GM21390 (cell line): ENCODE measurements around the gene PHOSPHO2.

Experiments used
- ATAC-seq: cut with Tn5 transposase; IDR thresholded peaks from one replicate; pipeline ENCODE4 v1.9.1; 2021; ENCODE audit not compliant: unreplicated experiment

Gene PHOSPHO2, protein sequence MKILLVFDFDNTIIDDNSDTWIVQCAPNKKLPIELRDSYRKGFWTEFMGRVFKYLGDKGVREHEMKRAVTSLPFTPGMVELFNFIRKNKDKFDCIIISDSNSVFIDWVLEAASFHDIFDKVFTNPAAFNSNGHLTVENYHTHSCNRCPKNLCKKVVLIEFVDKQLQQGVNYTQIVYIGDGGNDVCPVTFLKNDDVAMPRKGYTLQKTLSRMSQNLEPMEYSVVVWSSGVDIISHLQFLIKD

DNA sequence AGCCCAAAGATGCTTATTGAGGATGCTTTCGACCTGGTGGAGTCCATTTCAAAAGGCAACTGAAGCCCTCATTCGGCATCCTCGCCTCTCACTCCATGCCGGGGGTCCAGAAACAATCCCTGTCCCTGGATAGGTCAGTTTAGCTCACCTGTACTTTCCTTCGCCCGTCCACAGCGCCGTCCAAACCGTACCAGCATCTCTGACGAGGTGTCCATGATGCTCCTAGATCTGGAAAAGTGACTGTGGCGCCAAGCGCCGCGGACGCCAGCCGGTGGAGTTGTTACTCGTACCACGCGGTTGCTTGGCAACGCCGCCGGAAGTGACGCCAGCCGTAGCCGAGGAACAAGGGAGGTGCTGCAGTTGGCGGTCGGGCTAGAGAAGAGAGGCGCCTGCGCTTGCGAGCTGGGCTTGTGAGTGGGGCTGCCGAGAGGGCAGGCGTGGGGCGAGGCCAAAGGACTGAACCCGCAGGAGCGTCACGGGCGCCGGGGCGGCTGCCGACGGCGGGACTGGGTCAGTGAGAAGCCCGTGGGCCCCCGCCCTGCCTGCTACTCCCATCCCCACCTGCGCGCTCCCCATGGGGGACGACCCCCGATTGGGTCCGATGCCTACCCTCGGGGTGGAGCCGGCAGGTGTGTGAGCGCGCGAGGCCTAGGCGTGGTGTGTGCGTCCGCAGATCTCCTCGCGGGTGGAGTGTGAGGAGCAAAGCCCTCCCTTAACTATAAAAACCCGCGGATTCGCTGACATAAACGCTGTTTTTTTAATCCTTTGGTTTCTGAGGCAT, at the start of gene PHOSPHO2, which contains the start of gene CFAP210:
PHOSPHO2 (plus strand) TSS at position 357 of the 781 bp plus-strand sequence. CDS start 6,503 bp downstream, outside the sequence.
CFAP210 (minus strand) TSS at position 293 of the 781 bp plus-strand sequence; CDS start at position 215, 78 bp downstream.
- ATAC-seq, result peak; percentile 99

DNA sequence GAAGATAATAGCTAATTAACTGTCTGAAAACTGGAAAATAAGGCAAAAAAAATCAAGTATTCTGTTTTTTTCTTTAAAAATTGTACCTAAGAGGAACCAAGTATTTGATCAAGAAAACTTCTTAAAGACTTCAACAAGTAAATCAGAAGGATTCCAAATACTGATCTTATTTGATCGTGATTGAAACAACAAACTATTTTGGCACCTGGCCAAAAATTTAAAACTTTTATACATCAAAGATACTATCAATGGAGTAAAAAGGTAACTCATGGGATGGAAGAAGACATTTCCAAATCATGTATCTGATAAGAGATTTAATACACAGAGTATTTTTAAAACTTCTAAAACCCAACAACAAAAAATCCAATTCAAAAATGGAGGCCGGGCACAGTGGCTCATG, 46.8 kb upstream of the PHOSPHO2 start:
- ATAC-seq, result no peak

DNA sequence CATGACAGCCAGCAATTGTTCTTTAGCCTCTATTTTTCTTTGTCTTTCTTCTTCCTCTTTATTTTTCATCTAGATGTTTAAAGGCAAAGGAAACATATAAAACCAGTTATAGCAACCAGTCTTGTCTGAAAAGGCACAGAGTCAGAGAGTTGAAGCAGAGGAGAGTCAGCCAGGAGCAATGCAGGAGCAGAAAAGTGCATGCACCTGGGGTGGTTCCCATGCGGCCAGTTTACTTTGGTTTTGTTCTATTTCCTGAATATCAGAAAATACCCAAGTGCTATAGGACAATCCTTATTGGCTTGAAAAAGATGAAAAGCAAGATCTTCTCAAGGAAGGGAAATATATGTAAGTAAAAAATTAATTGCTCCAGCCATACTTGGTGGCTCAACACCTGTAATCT, 45.0 kb upstream of the PHOSPHO2 start:
- no peak for ATAC-seq

DNA sequence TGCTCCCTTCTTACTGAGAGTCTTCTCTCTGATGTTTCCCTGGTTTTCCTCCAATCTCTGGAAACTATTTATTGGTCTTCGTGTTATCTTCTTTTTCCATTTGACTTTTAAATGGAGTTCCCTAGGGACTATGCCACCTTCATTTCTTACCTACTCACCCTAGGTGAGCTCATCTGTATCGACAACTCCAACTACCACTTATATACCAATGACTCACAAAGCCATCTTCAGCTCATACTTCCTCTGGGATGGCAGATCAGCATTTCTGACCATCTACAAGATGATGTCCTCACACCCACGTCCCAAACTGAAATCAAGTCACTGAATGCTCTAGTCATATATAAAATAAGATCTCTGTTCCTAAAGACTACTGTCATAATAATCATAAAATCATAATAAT, 40.6 kb upstream of the PHOSPHO2 start:
- ATAC-seq, result no peak

DNA sequence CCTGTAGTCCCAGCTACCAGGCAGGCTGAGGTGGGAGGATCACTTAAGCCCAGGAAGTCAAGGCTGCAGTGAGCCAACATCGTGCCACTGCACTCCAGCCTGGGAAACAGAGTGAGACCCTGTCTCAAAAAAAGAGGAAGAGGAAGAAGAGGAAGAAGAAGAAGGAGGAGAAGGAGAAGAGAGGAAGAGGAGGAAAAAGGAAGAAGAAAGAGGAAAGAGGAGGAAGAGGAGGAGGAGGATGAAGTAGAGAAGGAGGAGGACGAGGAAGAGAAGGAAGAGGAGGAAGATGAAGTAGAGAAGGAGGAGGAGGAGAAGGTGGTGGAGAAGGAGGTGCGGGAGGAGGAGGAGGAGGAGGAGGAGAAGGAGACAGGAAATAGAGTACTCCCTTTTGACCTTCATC, 38.1 kb upstream of the PHOSPHO2 start:
- no peak for ATAC-seq

DNA sequence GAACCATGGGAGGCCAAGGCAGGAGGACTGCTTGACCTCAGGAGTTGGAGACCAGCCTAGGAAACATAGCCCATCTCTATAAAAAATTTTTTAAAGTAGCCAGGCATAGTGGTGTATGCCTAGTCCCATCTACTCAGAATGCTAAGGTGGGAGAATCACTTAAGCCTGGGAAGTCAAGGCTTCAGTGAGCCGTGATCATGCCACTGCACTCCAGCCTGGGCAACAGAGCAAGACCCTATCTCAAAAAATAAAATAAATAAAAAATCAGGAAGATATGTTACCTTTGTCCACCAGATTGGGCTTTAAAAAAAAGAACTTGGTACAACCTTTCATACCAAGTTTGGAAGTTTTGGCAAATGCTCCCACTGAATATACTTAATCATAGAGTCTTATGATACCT, 35.4 kb upstream of the PHOSPHO2 start:
- ATAC-seq, result no peak

DNA sequence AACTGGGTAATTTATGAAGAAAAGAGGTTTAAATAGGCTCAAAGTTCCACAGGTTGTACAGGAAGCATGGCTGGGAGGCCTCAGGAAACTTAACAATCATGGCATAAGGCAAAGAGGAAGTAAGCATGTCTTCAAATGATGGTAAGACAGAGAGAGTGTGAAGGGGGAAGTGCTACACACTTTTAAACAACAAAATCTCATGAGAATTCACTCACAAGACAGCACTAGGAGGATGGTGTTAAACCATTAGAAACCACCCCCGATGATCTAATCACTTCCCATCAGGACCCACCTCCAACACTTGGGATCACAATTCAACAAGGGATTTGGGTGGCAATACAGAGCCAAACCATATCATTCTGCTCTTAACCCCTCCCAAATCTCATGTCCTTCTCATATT, 34.9 kb upstream of the PHOSPHO2 start:
- peak; percentile 61 for ATAC-seq

DNA sequence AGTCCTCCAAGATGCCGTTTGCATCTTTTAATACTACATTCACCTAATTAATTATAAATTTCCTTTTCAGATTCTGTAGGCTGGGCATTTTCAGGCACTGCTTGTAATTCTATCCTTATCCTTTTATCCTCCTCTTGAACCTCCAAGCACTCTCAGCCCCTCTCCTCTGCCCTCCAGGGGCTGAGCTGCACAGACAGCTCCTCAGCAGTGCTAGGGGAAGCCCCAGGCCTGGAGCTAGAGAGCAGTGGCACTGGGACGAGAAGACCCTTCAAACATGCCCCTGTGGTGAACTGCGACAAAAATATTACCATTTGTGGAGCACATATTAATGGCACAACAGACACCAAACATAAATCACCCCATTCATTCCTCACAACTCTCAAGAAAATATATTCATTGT, 33.0 kb upstream of the PHOSPHO2 start:
- no peak for ATAC-seq

DNA sequence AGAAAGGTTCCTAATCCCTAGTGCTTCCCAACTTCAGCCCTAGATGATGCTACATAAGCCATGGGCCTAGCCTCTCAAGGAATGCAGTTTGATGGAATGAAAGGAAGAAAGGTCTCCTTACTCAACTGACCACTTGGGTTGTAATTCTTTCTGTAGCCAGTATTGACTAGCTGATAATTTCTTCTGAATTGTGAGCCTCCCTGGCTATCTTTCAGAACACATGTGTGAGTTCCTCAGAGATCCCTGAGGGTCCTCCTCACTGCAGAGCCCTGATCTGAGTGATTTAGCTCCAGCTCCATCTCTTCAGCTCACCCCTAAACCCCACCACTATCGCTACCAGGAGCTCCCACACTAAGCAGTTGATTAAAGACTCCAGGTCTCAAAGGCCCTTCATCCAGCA, 31.5 kb upstream of the PHOSPHO2 start:
- ATAC-seq, result no peak

DNA sequence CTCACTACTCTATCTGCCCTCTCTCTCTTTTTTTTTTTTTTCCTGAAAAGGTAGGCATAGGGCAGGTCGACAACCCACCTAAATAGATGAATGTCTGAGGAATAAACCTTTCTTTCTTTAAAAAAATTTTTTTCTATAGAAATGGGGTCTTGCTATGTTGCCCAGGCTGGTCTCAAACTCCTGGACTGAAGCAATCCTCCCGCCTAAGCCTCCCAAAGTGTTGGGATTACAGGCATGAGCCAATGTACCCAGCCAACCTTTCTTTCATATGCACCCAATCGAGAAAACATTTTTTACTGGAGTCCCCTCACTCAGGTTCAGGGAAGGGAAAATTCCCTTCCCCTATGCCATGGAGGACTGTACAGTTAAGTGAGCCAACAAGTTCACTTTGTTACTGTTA, 31.0 kb upstream of the PHOSPHO2 start:
- no peak for ATAC-seq

DNA sequence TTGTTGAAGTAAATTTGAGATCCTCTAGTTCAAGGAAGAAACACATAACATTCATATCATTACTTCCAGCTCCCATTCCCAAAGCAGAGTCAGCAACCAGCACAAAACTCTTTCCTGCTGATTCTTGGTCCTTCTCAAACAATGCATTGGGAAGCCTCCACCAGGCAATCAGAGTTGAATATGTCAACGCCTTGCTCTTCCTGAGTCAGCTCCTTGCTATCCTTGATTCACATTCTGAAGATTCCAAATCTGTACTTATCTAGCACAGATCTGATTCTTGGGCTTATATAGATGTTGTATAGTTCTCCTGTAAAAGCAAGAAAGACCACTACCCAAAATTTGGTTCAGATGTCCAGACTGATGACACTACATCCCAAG, 29.7 kb upstream of the PHOSPHO2 start:
- ATAC-seq, result no peak

DNA sequence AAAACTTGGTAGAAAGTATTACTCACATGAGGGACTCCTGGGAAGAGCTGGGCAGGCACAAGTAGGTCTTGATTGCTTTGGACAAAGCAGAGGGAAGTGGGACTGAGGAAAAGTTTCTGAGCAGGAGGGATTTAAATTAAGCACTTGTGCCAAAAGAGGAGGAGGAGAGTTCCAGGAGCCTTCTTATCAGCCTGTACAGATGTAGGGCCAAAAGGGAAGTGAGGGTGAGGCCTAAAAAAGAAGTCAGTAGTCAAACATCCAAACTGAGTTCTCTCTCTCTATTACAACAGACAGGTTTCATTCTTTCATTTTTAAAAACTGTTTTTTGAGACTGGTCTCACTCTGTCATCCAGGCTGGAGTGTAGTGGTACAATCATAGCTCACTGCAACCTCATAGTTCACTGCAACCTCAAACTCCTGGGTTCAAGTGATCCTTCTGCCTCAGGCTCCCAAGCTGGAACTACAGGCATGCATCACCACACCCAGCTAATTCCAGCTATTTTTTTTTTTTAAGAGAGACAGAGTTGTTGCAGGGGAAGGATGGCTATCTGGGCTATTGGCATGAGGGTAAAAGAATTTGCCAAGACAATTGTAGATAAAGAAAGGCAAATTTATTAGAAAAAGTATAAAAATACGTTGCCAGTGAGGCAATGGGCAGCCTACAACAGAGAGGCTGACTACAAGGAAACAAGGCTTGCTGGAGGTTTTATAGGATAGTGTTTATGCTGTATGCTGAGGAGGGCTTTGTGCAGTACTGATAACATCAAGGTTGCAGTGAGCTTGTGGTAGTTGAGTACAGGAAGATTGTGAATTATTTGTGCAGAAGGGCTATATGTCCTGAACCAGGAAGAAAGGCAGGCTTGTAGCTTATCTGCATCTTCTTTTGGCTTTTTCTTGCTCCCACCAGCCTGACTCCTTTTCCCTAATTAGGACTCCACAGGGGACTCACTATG, 29.0 kb upstream of the PHOSPHO2 start:
- ATAC-seq, result no peak

DNA sequence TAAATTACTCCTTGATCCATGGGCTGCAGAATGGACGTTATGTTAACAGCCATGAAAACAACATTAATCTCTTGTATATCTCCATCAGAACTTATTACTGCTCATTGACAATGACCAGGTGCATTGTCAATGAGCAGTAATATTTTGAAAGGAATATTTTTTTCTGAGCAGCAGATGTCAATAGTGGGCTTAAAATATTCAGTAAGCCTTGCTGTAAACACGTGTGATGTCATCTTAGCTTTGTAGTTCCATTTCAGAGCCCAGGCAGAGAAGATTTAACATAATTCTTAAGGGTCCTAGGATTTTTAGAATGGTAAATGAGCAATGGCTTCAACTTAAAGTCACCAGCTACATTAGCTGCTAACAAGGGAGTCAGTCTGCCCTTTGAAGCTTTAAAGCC, 26.7 kb upstream of the PHOSPHO2 start:
- ATAC-seq, result no peak

DNA sequence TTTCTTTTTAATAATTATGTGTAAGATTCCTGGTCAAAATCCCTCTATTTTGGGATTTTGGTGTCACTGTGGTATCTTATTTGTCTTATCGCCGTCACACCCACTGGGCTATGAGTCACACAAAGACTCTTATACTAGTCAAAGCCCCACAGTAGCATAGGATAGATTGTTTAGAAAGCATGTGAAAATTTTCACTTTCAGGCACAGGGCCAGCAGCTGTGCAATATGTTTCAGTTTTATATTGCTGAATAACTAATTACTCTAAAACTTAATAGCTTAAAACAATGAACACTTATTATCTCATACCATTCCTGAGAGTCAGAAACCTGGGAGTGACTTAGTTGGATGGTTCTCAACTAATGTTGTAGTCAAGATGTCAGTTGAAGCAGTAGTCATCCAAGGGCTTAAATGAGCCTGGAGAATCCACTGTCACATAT, 24.0 kb upstream of the PHOSPHO2 start:
- no peak for ATAC-seq

DNA sequence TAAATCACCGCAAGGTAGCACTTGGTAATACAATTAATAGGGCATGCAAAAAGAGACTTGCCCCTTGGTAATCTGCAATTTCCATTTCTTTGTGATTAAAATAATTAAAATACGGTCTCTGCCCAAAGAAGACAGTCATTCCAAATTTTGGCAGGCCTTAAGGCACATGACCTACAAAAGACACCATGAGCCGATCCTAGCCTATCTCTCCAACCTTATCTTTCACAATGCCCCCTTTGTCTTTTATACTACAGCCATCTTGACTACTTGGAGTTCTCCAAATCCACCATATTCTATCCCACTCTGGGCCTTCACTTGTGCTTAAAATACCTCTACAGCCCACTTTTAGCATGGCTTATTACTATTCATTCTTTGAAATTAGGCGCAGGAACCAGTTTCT, 23.3 kb upstream of the PHOSPHO2 start:
- no peak for ATAC-seq

DNA sequence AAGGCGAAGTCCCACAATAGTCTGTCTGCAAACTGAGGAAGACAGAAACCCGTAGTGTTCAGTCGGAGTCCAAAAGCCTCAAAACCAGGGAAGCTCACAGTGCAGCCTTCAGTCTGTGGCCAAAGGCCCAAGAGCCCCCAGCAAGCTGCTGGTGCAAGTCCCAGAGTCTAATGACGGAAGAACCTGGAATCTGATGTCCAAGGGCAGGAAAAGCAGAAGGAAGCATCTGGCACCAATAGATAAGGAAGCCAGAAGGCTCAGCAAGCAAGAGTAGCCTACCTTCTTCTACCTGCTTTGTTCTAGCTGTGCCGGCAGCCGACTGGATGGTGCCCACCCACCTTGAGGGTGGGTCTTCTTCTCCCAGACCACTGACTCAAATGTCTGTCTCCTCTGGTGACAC, 21.9 kb upstream of the PHOSPHO2 start:
- ATAC-seq, result no peak

DNA sequence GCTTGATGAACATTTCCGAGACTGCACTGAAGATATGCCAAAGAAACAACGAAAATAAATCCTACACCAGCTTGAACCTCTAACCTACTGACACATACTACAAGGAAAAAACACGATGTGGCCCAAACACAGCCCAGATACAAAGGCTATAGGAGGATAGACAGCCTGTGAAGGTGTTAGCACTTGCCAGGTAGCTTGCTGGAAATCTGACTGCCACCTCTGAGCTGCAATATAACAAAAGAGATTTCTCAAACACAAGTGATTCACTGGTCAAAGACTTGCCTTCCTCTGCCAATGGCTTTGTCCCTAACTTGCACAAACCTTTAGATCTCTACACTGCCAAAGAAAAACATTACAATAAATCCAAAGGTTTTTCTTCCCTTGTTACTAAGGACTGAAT, 21.2 kb upstream of the PHOSPHO2 start:
- no peak for ATAC-seq

DNA sequence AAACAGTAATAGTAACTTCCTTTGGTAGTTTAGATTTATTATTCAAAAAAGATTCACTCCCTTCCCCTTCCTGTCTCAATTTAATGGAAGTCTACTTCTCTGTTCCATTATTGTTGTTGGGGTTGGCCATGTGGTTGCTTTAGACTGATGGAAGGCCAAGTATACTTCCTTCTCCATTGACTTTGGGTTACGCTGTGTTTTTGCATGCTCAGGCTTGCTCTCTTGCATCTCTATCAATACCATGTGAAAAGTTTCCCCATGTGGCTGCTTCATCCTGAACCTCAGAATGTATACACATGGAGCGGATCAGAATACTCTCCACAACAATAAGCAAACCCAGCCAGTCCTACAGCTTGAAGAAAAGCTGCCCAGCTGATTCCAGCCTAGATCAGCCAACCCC, 20.3 kb upstream of the PHOSPHO2 start:
- ATAC-seq, result no peak

DNA sequence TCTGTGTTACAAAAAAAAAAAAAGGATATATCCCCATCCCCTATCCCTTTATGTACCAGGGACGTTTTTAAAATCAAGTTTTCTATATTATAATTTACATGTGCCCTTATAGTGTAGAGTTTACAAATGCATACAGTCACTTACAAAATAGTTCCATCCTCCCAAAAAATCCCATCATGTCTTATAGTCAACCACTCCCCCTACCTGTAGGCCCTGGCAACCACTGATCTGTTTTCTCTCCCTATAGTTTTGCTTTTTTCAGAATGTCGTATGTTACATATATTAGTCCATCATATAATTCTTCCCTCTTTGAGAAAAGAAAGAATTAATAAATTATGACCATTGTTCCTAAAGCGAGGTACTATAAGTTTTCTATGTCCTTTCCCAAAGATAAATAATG, 17.9 kb upstream of the PHOSPHO2 start:
- no peak for ATAC-seq

DNA sequence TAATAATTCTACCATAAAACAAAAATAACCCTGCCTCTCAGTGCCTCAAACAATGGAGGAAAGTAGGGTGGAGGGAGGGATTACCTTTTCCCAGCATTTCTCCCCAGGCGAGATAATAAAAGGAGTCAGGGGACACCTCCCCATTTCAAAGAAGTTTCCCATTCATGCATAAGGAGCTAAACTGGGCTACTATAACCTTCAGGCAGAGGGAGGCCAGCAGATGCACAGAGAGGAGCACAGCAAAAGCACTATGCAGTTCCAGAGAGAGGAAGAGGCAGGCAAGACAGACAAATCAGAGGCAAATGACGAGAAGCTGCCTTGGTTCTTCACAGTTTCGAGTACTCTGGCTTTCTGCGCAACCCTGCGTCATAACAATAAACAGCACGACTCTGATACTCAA, 17.4 kb upstream of the PHOSPHO2 start:
- no peak for ATAC-seq

DNA sequence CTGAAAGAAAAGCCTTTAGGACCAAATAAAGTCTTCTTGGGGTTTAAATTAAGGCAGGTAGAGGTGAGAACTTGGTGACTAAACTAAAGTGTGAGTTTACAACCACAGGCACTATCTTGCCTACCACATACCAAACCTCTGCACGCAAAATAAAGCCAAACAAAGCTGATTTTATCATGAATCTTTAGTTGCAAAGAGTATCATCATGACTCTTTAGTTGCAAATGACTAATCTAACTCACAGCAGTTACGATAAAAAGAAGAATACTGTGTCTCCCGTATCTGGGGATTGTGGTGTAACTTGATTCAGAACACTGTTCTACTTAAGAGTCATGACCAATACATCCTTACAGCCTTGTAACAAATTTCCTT, 11.2 kb upstream of the PHOSPHO2 start:
- ATAC-seq, result no peak
